MM.1S (cell line): ENCODE measurements around the gene BACH2.

Source experiments
- EZH2 ChIP-seq: fragments of 300-600 bp; sonication (generic); optimal IDR thresholded peaks from 2 replicates; pipeline ENCODE3; 2017; ENCODE audit warnings: low read depth, mild to moderate bottlenecking, antibody characterized with exemption, low read length, mixed read lengths
- EZH2phosphoT487 ChIP-seq: fragments of 300-600 bp; sonication (generic); IDR thresholded peaks from 2 replicates; pipeline ENCODE4 v1.6.1; 2018; ENCODE audit warnings: antibody characterized with exemption, low read length
- TF ChIP-seq, protein P1 (sequence below): fragments of 300-600 bp; sonication (generic); IDR thresholded peaks from 2 replicates; pipeline ENCODE4 v1.5.1; 2016; ENCODE audit warnings: antibody characterized with exemption, low read length, mixed read lengths

DNA sequence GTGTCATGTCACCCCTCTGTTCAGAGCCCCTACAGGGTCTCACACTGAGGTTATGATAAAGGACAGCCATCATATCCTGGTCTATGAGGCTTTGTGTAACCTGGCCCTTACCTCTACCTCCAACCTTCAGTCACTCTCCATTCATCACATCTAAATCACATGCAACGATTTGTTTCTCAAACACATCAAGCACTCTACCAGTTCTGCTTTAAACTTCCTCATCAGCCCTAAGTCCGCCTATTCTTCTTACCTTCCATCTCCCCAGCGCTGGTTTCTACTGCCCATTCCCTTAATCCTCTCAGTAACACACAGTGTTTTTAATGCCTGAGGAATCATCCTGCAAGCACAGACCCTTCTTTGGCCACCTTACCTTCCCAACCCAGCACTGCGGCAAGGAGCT lies 17.9 kb upstream of the BACH2 start:
- TF ChIP-seq, protein P1, sequence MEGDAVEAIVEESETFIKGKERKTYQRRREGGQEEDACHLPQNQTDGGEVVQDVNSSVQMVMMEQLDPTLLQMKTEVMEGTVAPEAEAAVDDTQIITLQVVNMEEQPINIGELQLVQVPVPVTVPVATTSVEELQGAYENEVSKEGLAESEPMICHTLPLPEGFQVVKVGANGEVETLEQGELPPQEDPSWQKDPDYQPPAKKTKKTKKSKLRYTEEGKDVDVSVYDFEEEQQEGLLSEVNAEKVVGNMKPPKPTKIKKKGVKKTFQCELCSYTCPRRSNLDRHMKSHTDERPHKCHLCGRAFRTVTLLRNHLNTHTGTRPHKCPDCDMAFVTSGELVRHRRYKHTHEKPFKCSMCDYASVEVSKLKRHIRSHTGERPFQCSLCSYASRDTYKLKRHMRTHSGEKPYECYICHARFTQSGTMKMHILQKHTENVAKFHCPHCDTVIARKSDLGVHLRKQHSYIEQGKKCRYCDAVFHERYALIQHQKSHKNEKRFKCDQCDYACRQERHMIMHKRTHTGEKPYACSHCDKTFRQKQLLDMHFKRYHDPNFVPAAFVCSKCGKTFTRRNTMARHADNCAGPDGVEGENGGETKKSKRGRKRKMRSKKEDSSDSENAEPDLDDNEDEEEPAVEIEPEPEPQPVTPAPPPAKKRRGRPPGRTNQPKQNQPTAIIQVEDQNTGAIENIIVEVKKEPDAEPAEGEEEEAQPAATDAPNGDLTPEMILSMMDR: no peak
- no peak for TF ChIP-seq EZH2phosphoT487
- no peak for TF ChIP-seq EZH2
